Neural progenitor cell (in vitro differentiated cells): ENCODE results near the gene MOBP. TPM values are rescaled to one million over a fixed set of nuclear protein-coding genes. Genes with fewer than 3 reads are reported as not detected.

Experiments used
- DNase-seq: peaks from one replicate; pipeline ENCODE4 v3.0.0-alpha.2; 2016; ENCODE audit warnings: low spot score
- H2AFZ ChIP-seq: fragments of 200-600 bp; sonication (generic); replicated peaks from 2 replicates; pipeline ENCODE4 v1.6.1; 2016; ENCODE audit warnings: antibody characterized with exemption
- H3F3A ChIP-seq: fragments of 200-600 bp; sonication (generic); 2 replicates; pipeline ENCODE4 v1.6.1; 2016; ENCODE audit warnings: antibody characterized with exemption, low read depth
- H3K27ac ChIP-seq: fragments of 200-600 bp; sonication (generic); 2 replicates; pipeline ENCODE4 v1.5.1; 2016; ENCODE audit warnings: mild to moderate bottlenecking
- H3K27me3 ChIP-seq: fragments of 200-600 bp; sonication (generic); 2 replicates; pipeline ENCODE4 v1.6.1; 2016; ENCODE audit warnings: mild to moderate bottlenecking, moderate library complexity
- H3K36me3 ChIP-seq: fragments of 200-600 bp; sonication (generic); 2 replicates; pipeline ENCODE4 v1.5.1; 2016
- H3K4me1 ChIP-seq: fragments of 200-600 bp; sonication (generic); 2 replicates; pipeline ENCODE4 v1.6.1; 2016; ENCODE audit warnings: mixed run types
- H3K4me2 ChIP-seq: fragments of 200-600 bp; sonication (generic); 2 replicates; pipeline ENCODE4 v1.6.1; 2016
- H3K4me3 ChIP-seq: fragments of 200-600 bp; sonication (generic); 2 replicates; pipeline ENCODE4 v1.5.1; 2016
- H3K79me2 ChIP-seq: fragments of 200-600 bp; sonication (generic); 2 replicates; pipeline ENCODE4 v1.6.1; 2016; ENCODE audit warnings: low read depth
- H3K9ac ChIP-seq: fragments of 200-600 bp; sonication (generic); 2 replicates; pipeline ENCODE4 v1.6.1; 2016
- H3K9me3 ChIP-seq: fragments of 200-600 bp; sonication (generic); 2 replicates; pipeline ENCODE4 v1.5.1; 2016; ENCODE audit warnings: low read depth
- H4K20me1 ChIP-seq: fragments of 200-600 bp; sonication (generic); 2 replicates; pipeline ENCODE4 v1.6.1; 2016; ENCODE audit warnings: low read depth
- H3K27ac Mint-ChIP-seq: 3 replicates; pipeline ENCODE4 v1.8.0; 2021; ENCODE audit warnings: mixed read lengths
- H3K27me3 Mint-ChIP-seq: 2 replicates; pipeline ENCODE4 v1.8.0; 2022; ENCODE audit warnings: low read depth, mild to moderate bottlenecking, inconsistent platforms, moderate library complexity, mixed read lengths; ENCODE audit not compliant: insufficient read depth
- H3K36me3 Mint-ChIP-seq: 3 replicates; pipeline ENCODE4 v1.8.0; 2021; ENCODE audit warnings: mixed read lengths
- H3K4me1 Mint-ChIP-seq: 3 replicates; pipeline ENCODE4 v1.8.0; 2021; ENCODE audit warnings: mixed read lengths
- H3K4me3 Mint-ChIP-seq: 3 replicates; pipeline ENCODE4 v1.8.0; 2021; ENCODE audit warnings: mild to moderate bottlenecking, moderate library complexity, mixed read lengths
- H3K9me3 Mint-ChIP-seq: 3 replicates; pipeline ENCODE4 v1.8.0; 2020; ENCODE audit warnings: mixed read lengths
- EZH2 ChIP-seq: fragments of 200-600 bp; sonication (generic); IDR thresholded peaks from 2 replicates; pipeline ENCODE4 v1.6.1; 2017; ENCODE audit warnings: antibody characterized with exemption, mild to moderate bottlenecking, moderate library complexity
- EZH2phosphoT487 ChIP-seq: fragments of 200-600 bp; sonication (generic); IDR thresholded peaks from 2 replicates; pipeline ENCODE4 v1.6.1; 2017; ENCODE audit warnings: antibody characterized with exemption
- total RNA-seq: library from RNA; depleted of rRNA; stranded (reverse); fragments of >200 nt; gene quantifications from 2 replicates; pipeline ENCODE4 v1.2.3, GENCODE V29; 2015; ENCODE audit warnings: low replicate concordance
- TF ChIP-seq, protein P1 (sequence below): fragments of 200-600 bp; sonication (generic); IDR thresholded peaks from 2 replicates; pipeline ENCODE4 v1.5.1; 2017; ENCODE audit warnings: antibody characterized with exemption, mild to moderate bottlenecking

MOBP gene
- total RNA-seq, 1 donor from 2014 or later: not detected

DNA sequence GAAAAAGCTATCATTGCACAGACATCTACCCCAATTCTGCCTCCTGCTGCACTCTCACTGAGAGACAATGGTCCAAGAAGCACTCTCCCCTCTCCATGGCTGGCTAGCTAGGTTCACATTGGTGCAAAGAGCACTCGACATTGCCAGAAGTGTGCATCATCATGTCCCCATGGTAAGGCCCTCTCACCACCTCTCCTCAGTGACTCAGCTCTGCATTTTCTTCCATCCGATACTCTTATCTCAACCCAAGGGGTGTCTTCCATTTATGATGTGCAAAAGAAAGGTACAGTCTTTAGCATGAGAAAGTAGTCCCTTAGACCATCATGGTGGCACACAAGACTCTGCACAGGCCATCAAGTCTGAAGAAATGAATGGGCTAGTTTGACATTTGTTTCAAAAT, 46.9 kb upstream of the MOBP start:
- peaks cover 28% of the 10 kb centered on the region for H3F3A ChIP-seq
- Mint-ChIP-seq H3K9me3 (peaks cover 2% of the 10 kb centered on the region), H3K36me3 (no peaks in the 10 kb centered on the region), H3K27ac (no peak overlapping the region), H3K4me3 (no peak overlapping the region), H3K4me1 (peaks cover 18% of the 10 kb centered on the region), H3K27me3 (peaks cover 8% of the 10 kb centered on the region)
- H4K20me1 ChIP-seq: peaks cover 8% of the 10 kb centered on the region
- TF ChIP-seq, protein P1, sequence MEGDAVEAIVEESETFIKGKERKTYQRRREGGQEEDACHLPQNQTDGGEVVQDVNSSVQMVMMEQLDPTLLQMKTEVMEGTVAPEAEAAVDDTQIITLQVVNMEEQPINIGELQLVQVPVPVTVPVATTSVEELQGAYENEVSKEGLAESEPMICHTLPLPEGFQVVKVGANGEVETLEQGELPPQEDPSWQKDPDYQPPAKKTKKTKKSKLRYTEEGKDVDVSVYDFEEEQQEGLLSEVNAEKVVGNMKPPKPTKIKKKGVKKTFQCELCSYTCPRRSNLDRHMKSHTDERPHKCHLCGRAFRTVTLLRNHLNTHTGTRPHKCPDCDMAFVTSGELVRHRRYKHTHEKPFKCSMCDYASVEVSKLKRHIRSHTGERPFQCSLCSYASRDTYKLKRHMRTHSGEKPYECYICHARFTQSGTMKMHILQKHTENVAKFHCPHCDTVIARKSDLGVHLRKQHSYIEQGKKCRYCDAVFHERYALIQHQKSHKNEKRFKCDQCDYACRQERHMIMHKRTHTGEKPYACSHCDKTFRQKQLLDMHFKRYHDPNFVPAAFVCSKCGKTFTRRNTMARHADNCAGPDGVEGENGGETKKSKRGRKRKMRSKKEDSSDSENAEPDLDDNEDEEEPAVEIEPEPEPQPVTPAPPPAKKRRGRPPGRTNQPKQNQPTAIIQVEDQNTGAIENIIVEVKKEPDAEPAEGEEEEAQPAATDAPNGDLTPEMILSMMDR: no peak
- TF ChIP-seq EZH2: no peak
- TF ChIP-seq EZH2phosphoT487: no peak
- H3K79me2 ChIP-seq: no peaks in the 10 kb centered on the region
- no peak overlapping the region for H3K4me3 ChIP-seq
- H3K9me3 ChIP-seq: no peaks in the 10 kb centered on the region
- H3K9ac ChIP-seq: no peak overlapping the region
- H3K4me1 ChIP-seq: peaks cover 13% of the 10 kb centered on the region
- no peak overlapping the region for H2AFZ ChIP-seq
- peaks cover 28% of the 10 kb centered on the region for H3K27me3 ChIP-seq
- no peak for DNase-seq
- no peak overlapping the region for H3K4me2 ChIP-seq
- no peaks in the 10 kb centered on the region for H3K36me3 ChIP-seq
- H3K27ac ChIP-seq: no peak overlapping the region

DNA sequence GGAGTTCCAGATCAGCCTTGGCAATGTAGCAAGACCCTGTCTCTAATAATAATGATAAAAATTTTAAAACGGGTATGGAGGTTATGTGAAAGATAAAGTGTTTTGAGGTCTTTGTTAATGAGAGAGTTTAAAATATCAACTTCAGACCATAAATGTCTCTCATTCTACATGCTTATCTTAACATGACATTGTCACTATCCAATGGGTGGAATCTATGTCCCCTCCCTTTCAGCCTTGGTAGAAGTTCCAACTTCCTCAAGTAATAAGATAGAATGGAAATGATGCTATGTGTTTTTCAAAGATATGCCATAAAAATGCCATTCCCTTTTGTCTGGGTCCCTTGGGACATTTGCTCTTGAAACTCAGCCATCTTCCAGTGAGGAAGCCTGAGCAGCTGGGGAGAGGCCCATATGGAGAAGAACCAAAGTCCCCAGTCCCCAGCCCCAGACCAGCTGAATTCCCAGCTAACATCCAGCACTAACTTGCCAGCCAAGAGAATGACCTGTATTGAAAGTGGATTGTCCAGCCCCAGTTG, 44.0 kb upstream of the MOBP start:
- no peak overlapping the region for H3K4me3 Mint-ChIP-seq
- H3K27ac Mint-ChIP-seq: no peak overlapping the region
- Histone ChIP-seq H3K4me3 (no peak overlapping the region), H3K4me1 (peaks cover 8% of the 10 kb centered on the region), H2AFZ (no peak overlapping the region), H3K27me3 (peaks cover 17% of the 10 kb centered on the region), H3K9me3 (no peaks in the 10 kb centered on the region), H3K9ac (no peak overlapping the region), H3K36me3 (no peaks in the 10 kb centered on the region), H4K20me1 (peaks cover 4% of the 10 kb centered on the region), H3F3A (peaks cover 13% of the 10 kb centered on the region), H3K79me2 (no peaks in the 10 kb centered on the region), H3K27ac (no peak overlapping the region), H3K4me2 (no peak overlapping the region)
- H3K4me1 Mint-ChIP-seq: peaks cover 9% of the 10 kb centered on the region
- TF ChIP-seq, protein P1: no peak
- TF ChIP-seq EZH2: no peak
- no peak for DNase-seq
- no peaks in the 10 kb centered on the region for H3K36me3 Mint-ChIP-seq
- peaks cover 2% of the 10 kb centered on the region for H3K9me3 Mint-ChIP-seq
- peaks cover 3% of the 10 kb centered on the region for H3K27me3 Mint-ChIP-seq

DNA sequence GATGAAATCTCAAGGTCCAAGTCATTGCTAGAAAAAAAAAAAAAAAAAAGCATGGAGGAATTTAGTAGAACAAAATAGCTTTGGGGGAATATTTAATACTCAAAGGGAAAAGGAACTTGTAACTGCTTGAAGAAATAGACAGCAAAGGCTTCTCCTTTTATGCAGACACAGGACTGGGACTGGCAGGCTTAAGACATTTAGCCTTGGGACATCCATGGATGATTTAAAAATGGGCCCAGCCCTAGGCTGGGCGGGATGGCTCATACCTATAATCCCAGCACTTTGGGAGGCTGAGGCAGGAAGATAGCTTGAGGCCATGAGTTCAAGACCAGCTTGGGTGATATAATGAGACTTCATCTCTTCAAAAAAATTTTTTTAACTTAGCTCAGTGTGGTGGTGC, 41.2 kb upstream of the MOBP start:
- Histone ChIP-seq H2AFZ (no peak overlapping the region), H3K9ac (no peak overlapping the region), H3F3A (no peaks in the 10 kb centered on the region), H3K27ac (no peak overlapping the region), H4K20me1 (no peaks in the 10 kb centered on the region), H3K27me3 (no peaks in the 10 kb centered on the region), H3K79me2 (no peaks in the 10 kb centered on the region), H3K9me3 (no peaks in the 10 kb centered on the region), H3K4me2 (no peak overlapping the region), H3K4me1 (no peaks in the 10 kb centered on the region), H3K4me3 (no peak overlapping the region), H3K36me3 (no peaks in the 10 kb centered on the region)
- no peak for DNase-seq
- peaks cover 4% of the 10 kb centered on the region for H3K27me3 Mint-ChIP-seq
- no peaks in the 10 kb centered on the region for H3K36me3 Mint-ChIP-seq
- no peaks in the 10 kb centered on the region for H3K4me1 Mint-ChIP-seq
- H3K9me3 Mint-ChIP-seq: peaks cover 2% of the 10 kb centered on the region
- no peak overlapping the region for H3K27ac Mint-ChIP-seq
- no peak overlapping the region for H3K4me3 Mint-ChIP-seq
- TF ChIP-seq EZH2 (no peak), EZH2phosphoT487 (no peak)
- TF ChIP-seq, protein P1: no peak
